SKM-1 (cell line): ENCODE measurements around the gene GOSR1.
"Not testable (repeated sequence)": the region's sequence is repeated elsewhere in the genome, so short reads cannot be mapped to it uniquely, and the experiment has no call there.

Source experiments
- DNase-seq: peaks from one replicate; lab custom pipeline; 2025; ENCODE audit not compliant: unreplicated experiment; lab: John Stamatoyannopoulos, UW

GOSR1 gene

GRCh38 chr17:30477083-30477773 lies at the start of gene GOSR1:
TSS of gene GOSR1 (plus strand) at chr17:30477408. CDS start at chr17:30477434, 26 bp downstream.
- peak; percentile 85 for DNase-seq

- DNase-seq: no peak
Observed at GRCh38 chr17:30427611-30428010, 49.6 kb upstream of the GOSR1 start.

- DNase-seq: no peak
Observed at GRCh38 chr17:30429155-30429554, 48.1 kb upstream of the GOSR1 start.

- no peak for DNase-seq
Observed at GRCh38 chr17:30433514-30433913, 43.7 kb upstream of the GOSR1 start.

- DNase-seq: no peak
Observed at GRCh38 chr17:30436729-30437128, 40.5 kb upstream of the GOSR1 start.

GRCh38 chr17:30443721-30444120 lies 33.5 kb upstream of the GOSR1 start:
- no peak for DNase-seq

- DNase-seq: not testable (repeated sequence)
Observed at GRCh38 chr17:30446640-30447039, 30.6 kb upstream of the GOSR1 start.

GRCh38 chr17:30449480-30449879 lies 27.7 kb upstream of the GOSR1 start:
- DNase-seq: no peak

- no peak for DNase-seq
Observed at GRCh38 chr17:30450125-30451027, 26.8 kb upstream of the GOSR1 start.

GRCh38 chr17:30454635-30455034 lies 22.6 kb upstream of the GOSR1 start:
- no peak for DNase-seq

GRCh38 chr17:30458371-30458770 lies 18.8 kb upstream of the GOSR1 start:
- DNase-seq: no peak

- DNase-seq: not testable (repeated sequence)
Observed at GRCh38 chr17:30458797-30459413, 18.3 kb upstream of the GOSR1 start.

- no peak for DNase-seq
Observed at GRCh38 chr17:30468465-30468864, 8.7 kb upstream of the GOSR1 start.

- DNase-seq: no peak
Observed at GRCh38 chr17:30472238-30472890, 4.8 kb upstream of the GOSR1 start.

- no peak for DNase-seq
Observed at GRCh38 chr17:30475206-30475605, 2.0 kb upstream of the GOSR1 start.

GRCh38 chr17:30476726-30477082 lies 504 bp upstream of the GOSR1 start:
- no peak for DNase-seq

GRCh38 chr17:30477774-30478115 lies 537 bp downstream of the GOSR1 start:
- no peak for DNase-seq

GRCh38 chr17:30482555-30482954 lies 5.3 kb downstream of the GOSR1 start:
- no peak for DNase-seq

GRCh38 chr17:30483159-30483558 lies 6.0 kb downstream of the GOSR1 start:
- no peak for DNase-seq

GRCh38 chr17:30493780-30494179 lies 16.6 kb downstream of the GOSR1 start:
- no peak for DNase-seq

- no peak for DNase-seq
Observed at GRCh38 chr17:30495586-30495985, 18.4 kb downstream of the GOSR1 start.
